SJCRH30 (cell line): ENCODE data around the gene MEGF11. TPM values are rescaled to one million over a fixed set of nuclear protein-coding genes. Genes with fewer than 3 reads are reported as not detected.
"Not testable (repeated sequence)": the region's sequence is repeated elsewhere in the genome, so short reads cannot be mapped to it uniquely, and the experiment has no call there.

ENCODE experiments used
- DNase-seq, 2 experiments: peaks; one replicate each; pipeline ENCODE4 v3.0.0-alpha.2; 2015 to 2020
- H3K27ac ChIP-seq: fragments of 250-450 bp; sonication (Bioruptor Pico); 2 replicates; pipeline ENCODE4 v1.5.1; 2020; ENCODE audit warnings: mild to moderate bottlenecking, moderate library complexity
- H3K27me3 ChIP-seq: fragments of 250-450 bp; sonication (Bioruptor Pico); 2 replicates; pipeline ENCODE4 v1.5.1; 2020; ENCODE audit warnings: mild to moderate bottlenecking, moderate library complexity
- H3K36me3 ChIP-seq: fragments of 250-450 bp; sonication (Bioruptor Pico); 2 replicates; pipeline ENCODE4 v1.5.1; 2020; ENCODE audit warnings: mild to moderate bottlenecking, moderate library complexity
- H3K4me1 ChIP-seq: fragments of 250-450 bp; sonication (Bioruptor Pico); 2 replicates; pipeline ENCODE4 v1.5.1; 2020; ENCODE audit warnings: mild to moderate bottlenecking, moderate library complexity
- H3K4me3 ChIP-seq: fragments of 250-450 bp; sonication (Bioruptor Pico); 2 replicates; pipeline ENCODE4 v1.5.1; 2020; ENCODE audit warnings: mild to moderate bottlenecking, moderate library complexity
- H3K9me3 ChIP-seq: fragments of 250-450 bp; sonication (Bioruptor Pico); replicated peaks from 2 replicates; pipeline ENCODE4 v1.5.1; 2020; ENCODE audit warnings: mild to moderate bottlenecking, moderate library complexity
- total RNA-seq: library from RNA; depleted of rRNA; stranded (reverse); fragments of >200 nt; shearing (Covaris generic); gene quantifications from 2 replicates; pipeline ENCODE4 v1.2.3, GENCODE V29; 2014

The MEGF11 gene
- total RNA-seq, 1 experiment from 2014 or later = 8.7 TPM

- no peak overlapping the region for H3K27ac ChIP-seq
- H3K4me1 ChIP-seq = no peaks in the 10 kb centered on the region
- no peaks in the 10 kb centered on the region for H3K27me3 ChIP-seq
- H3K9me3 ChIP-seq = no peaks in the 10 kb centered on the region
- DNase-seq = no peak
- H3K4me3 ChIP-seq = no peak overlapping the region
- no peaks in the 10 kb centered on the region for H3K36me3 ChIP-seq
Measured at GRCh38 chr15:65990298-65990981, 263.1 kb downstream of the MEGF11 start.

- H3K36me3 ChIP-seq = no peaks in the 10 kb centered on the region
- no peak overlapping the region for H3K4me3 ChIP-seq
- H3K27ac ChIP-seq = no peak overlapping the region
- no peak for DNase-seq
- H3K9me3 ChIP-seq = no peaks in the 10 kb centered on the region
- H3K27me3 ChIP-seq = no peaks in the 10 kb centered on the region
- H3K4me1 ChIP-seq = no peaks in the 10 kb centered on the region
Measured at GRCh38 chr15:65987100-65987499, 266.4 kb downstream of the MEGF11 start.

- no peak overlapping the region for H3K4me3 ChIP-seq
- H3K27ac ChIP-seq = no peak overlapping the region
- H3K27me3 ChIP-seq = no peaks in the 10 kb centered on the region
- no peaks in the 10 kb centered on the region for H3K9me3 ChIP-seq
- no peaks in the 10 kb centered on the region for H3K36me3 ChIP-seq
- no peaks in the 10 kb centered on the region for H3K4me1 ChIP-seq
- no peak for DNase-seq
Measured at GRCh38 chr15:65986416-65986815, 267.1 kb downstream of the MEGF11 start.

GRCh38 chr15:65985387-65985786 lies 268.2 kb downstream of the MEGF11 start:
- Histone ChIP-seq H3K27me3 (no peaks in the 10 kb centered on the region), H3K4me3 (no peak overlapping the region), H3K9me3 (no peaks in the 10 kb centered on the region), H3K36me3 (no peaks in the 10 kb centered on the region), H3K4me1 (no peaks in the 10 kb centered on the region), H3K27ac (no peak overlapping the region)
- DNase-seq = no peak

DNA sequence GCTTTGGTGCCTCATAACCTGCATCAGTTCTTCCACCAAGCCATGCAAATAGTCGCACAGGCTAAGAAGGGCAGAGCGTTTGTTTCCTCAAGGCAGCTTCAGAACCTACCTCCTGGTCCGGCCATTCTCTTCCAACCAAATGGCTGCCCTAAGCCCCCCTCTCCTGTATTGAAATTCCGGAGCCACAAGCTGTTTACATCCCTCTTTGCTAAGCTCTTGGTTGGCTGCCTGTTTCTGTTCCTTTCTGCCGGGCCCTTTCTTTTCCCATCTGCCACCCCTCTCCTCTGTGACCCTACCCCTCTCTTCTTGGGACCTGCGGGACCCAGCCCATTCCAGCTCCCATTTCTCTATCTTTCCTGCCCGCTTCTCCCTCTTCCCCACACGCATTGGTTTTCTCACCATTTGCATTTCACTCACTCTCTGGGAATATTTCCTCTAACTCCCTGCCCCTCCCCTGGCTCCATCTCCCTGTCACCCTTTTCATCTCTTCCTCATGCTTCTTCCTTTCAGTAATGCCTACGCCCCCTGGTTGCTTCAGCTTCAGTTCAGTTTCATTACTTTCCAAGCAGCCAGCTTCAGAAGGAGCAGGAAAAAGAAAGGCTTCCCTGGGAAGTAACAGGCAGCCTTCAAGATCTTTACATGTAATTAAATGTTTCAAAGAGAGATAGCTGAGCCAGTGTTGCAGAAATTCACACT lies 270.8 kb downstream of the MEGF11 start:
- Histone ChIP-seq H3K4me3 (no peak overlapping the region), H3K27ac (no peak overlapping the region), H3K4me1 (no peaks in the 10 kb centered on the region), H3K27me3 (no peaks in the 10 kb centered on the region), H3K9me3 (no peaks in the 10 kb centered on the region), H3K36me3 (no peaks in the 10 kb centered on the region)
- DNase-seq = no peak

GRCh38 chr15:65981837-65982626 lies 271.5 kb downstream of the MEGF11 start:
- Histone ChIP-seq H3K36me3 (no peaks in the 10 kb centered on the region), H3K4me1 (no peaks in the 10 kb centered on the region), H3K27me3 (no peaks in the 10 kb centered on the region), H3K27ac (no peak overlapping the region), H3K4me3 (no peak overlapping the region), H3K9me3 (no peaks in the 10 kb centered on the region)
- DNase-seq = no peak

DNA sequence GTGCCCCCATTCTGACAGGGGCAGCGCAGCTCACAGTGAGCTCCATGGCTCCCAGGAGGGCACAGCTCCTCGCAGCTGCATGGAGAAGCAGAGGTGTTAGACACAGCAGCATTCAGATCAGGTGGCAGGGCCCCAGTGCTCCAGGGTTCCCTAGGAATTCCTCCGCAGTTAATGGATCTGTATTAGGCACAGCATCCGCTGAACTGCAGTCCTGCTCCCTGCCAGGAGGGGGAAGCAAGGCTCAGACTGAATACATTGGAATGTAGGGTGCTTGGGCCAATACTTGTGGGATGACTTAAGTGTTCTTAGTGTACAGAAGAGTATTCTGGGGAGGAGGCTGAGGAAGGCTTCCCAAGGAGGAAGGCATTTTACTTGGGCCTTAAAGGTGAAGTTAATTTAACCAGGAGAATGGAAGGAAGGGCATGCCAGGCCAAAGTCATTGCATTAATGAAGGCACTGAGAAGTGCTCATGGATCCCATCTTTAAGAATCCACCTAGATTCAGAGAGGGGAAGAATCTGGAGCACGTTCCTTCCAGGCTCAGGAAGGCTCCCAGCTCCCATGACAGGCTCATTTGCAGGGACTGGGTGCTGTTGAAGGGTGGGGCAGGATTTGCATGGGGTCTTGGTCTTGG lies 272.6 kb downstream of the MEGF11 start:
- no peaks in the 10 kb centered on the region for H3K9me3 ChIP-seq
- H3K36me3 ChIP-seq = no peaks in the 10 kb centered on the region
- peak; percentile 63 to 68 for DNase-seq
- H3K4me3 ChIP-seq = no peak overlapping the region
- H3K4me1 ChIP-seq = no peaks in the 10 kb centered on the region
- no peaks in the 10 kb centered on the region for H3K27me3 ChIP-seq
- no peak overlapping the region for H3K27ac ChIP-seq

- Histone ChIP-seq H3K4me3 (no peak overlapping the region), H3K4me1 (no peaks in the 10 kb centered on the region), H3K27ac (no peak overlapping the region), H3K9me3 (no peaks in the 10 kb centered on the region), H3K27me3 (no peaks in the 10 kb centered on the region), H3K36me3 (no peaks in the 10 kb centered on the region)
- DNase-seq = no peak
Measured at GRCh38 chr15:65979837-65980236, 273.7 kb downstream of the MEGF11 start.

DNA sequence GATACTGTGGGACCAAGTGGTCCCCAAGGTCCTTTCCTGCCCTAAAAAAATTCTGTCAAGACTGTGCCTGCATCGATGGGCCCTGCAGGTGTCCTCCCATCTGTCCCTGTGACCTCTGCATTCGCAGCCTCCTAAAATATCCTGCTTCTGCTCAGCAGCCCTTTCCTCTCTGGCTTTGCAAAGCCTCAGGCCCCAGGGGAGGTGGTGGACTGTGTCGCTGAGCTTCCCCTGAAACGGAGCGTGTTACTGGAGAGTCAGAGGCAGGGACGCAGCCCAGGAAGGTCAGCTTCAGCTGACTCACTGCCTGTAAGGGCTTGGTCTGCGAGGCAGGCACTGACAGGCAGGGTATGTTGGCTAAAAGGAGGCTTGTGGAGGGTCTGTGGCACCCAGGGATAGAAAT lies 274.2 kb downstream of the MEGF11 start:
- H3K27me3 ChIP-seq = no peaks in the 10 kb centered on the region
- H3K4me3 ChIP-seq = no peak overlapping the region
- no peak overlapping the region for H3K27ac ChIP-seq
- no peaks in the 10 kb centered on the region for H3K4me1 ChIP-seq
- no peak for DNase-seq
- no peaks in the 10 kb centered on the region for H3K36me3 ChIP-seq
- no peaks in the 10 kb centered on the region for H3K9me3 ChIP-seq

DNA sequence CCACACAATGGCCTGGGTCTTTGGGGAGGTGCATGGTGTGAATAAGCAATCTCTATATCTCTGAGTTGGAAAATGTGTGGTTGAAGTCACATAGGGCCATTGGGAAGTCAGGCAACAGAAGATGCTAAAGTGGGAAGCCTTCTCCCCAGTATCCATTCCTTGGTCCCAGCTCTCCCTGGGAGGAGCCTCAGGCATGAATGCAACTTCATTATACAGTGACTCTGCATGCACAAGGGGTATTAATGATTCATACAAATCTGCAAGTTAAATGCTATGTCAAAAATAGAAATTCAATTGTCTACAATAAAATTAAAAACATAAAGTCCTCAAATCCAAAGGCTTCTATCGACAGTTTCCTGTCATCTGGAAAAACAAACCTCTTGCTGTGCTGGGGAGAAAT lies 275.4 kb downstream of the MEGF11 start:
- Histone ChIP-seq H3K36me3 (no peaks in the 10 kb centered on the region), H3K27me3 (no peaks in the 10 kb centered on the region), H3K27ac (no peak overlapping the region), H3K4me3 (no peak overlapping the region), H3K4me1 (no peaks in the 10 kb centered on the region), H3K9me3 (no peaks in the 10 kb centered on the region)
- no peak for DNase-seq

DNA sequence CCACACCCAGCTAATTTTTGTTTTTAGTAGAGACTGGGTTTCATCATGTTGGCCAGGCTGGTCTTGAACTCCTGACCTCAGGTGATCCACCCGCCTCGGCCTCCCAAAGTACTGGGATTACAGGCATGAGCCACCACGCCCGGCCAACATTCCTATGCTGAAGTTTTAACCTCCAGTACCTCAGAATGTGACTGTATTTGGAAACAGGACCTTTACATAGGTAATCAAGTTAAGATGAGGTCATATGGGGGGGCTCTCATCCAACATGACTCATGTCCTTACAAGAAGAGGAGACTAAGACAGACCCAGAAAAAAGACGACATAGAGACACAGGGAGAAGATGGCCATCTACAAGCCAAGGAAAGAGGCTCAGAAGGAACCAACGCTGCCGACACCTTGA lies 277.4 kb downstream of the MEGF11 start:
- H3K4me3 ChIP-seq, DNase-seq, H3K36me3 ChIP-seq, H3K4me1 ChIP-seq, H3K9me3 ChIP-seq, H3K27ac ChIP-seq, H3K27me3 ChIP-seq: not testable (repeated sequence)

DNA sequence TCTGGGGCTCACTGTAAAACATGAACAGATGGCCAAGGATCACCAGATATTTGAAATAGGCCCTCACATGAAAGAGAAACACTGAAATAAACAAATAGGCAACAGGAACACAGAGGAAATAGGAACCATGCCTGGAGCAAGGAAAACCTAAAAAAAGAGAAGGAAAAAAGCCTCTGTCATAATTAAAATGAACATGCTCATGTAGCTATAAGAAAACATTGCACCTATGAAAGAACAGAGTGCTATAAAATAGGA lies 281.9 kb downstream of the MEGF11 start:
- H3K27me3 ChIP-seq = no peaks in the 10 kb centered on the region
- no peaks in the 10 kb centered on the region for H3K4me1 ChIP-seq
- no peak overlapping the region for H3K4me3 ChIP-seq
- H3K27ac ChIP-seq = no peak overlapping the region
- no peaks in the 10 kb centered on the region for H3K36me3 ChIP-seq
- no peak for DNase-seq
- no peaks in the 10 kb centered on the region for H3K9me3 ChIP-seq

- Histone ChIP-seq H3K4me1 (no peaks in the 10 kb centered on the region), H3K27ac (no peak overlapping the region), H3K27me3 (no peaks in the 10 kb centered on the region), H3K4me3 (no peak overlapping the region), H3K9me3 (no peaks in the 10 kb centered on the region), H3K36me3 (no peaks in the 10 kb centered on the region)
- DNase-seq = no peak
Measured at GRCh38 chr15:65970937-65971740, 282.4 kb downstream of the MEGF11 start.

DNA sequence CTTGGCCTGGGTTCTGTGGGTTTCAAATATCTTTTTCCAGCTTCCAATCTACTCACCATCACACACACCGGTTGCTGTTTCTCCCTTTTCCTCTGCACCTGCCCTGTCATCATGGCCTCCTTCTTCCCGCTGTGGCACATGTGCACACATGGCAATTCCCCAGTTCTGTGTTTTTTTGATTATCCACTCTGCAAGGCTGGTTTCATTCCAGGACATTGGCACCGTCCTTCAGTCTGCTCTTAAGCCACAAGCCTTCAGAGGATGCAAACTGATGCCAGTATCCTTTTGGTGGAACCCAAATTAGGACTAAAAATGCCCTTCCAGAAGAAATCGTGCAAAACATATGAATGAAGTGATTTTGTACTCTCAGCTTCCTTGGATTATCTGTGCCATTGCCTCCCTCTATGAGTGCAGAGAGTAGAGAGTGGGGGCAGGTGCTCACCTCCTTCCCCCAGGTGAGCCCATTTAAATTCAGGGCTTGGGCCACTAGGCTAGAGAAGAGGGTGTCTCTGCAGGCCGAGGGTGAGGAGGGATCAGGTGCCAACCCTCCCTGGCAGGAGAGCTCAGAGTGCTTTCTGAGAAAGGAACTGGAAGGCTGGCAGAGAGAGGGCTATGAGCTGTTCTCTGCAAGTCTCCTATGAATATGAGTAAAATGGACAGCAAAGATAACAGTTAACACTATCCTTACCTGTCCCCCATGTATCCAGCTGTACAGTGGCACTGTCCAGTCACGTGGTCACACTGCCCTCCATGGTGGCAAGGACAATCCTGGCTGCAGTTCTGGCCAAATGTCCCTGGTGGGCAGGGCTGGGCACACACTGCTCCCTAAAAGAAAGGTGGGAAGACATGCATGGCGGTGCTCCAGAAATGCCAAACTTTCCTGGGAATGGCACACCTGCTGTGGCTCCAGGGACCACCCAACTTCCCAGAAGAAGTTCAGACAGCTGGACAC lies 283.4 kb downstream of the MEGF11 start:
- Histone ChIP-seq H3K36me3 (no peaks in the 10 kb centered on the region), H3K4me3 (no peak overlapping the region), H3K9me3 (no peaks in the 10 kb centered on the region), H3K27me3 (no peaks in the 10 kb centered on the region), H3K4me1 (no peaks in the 10 kb centered on the region), H3K27ac (no peak overlapping the region)
- no peak for DNase-seq
